Mesothelial cell of epicardium (in vitro differentiated cells): ENCODE data around the gene ECEL1. TPM values are rescaled to one million over a fixed set of nuclear protein-coding genes. Genes with fewer than 3 reads are reported as not detected.

ENCODE experiments used
- DNase-seq, 2 experiments: peaks; one replicate each; pipeline ENCODE4 v3.0.0; 2021; ENCODE audit warnings: low spot score in 2 of 2; ENCODE audit not compliant: unreplicated experiment in 2 of 2
- H3K27ac Mint-ChIP-seq: 2 replicates; pipeline ENCODE4 v1.8.0; 2021; ENCODE audit warnings: mixed read lengths
- H3K27me3 Mint-ChIP-seq: 2 replicates; pipeline ENCODE4 v1.8.0; 2021; ENCODE audit warnings: low read depth, mixed read lengths
- H3K36me3 Mint-ChIP-seq: 2 replicates; pipeline ENCODE4 v1.8.0; 2021; ENCODE audit warnings: mixed read lengths
- H3K4me1 Mint-ChIP-seq: 2 replicates; pipeline ENCODE4 v1.8.0; 2021; ENCODE audit warnings: mixed read lengths
- H3K4me3 Mint-ChIP-seq: 2 replicates; pipeline ENCODE4 v1.8.0; 2021; ENCODE audit warnings: mild to moderate bottlenecking, moderate library complexity, mixed read lengths
- H3K9me3 Mint-ChIP-seq: 2 replicates; pipeline ENCODE4 v1.8.0; 2021; ENCODE audit warnings: mixed read lengths
- CTCF ChIP-seq: fragments of 200-600 bp; sonication (generic); IDR thresholded peaks from one replicate; pipeline ENCODE4 v1.5.0; 2021; ENCODE audit warnings: antibody characterized with exemption; ENCODE audit not compliant: unreplicated experiment
- total RNA-seq: library from RNA; stranded (reverse); gene quantifications from 3 replicates; pipeline ENCODE4 v1.2.1, GENCODE V29; 2021

ECEL1 gene
- total RNA-seq, 1 donor from 2014 or later = 8.8 TPM

GRCh38 chr2:232486558-232487384, 863 bp downstream of the ECEL1 start:
- Mint-ChIP-seq H3K36me3 (no peaks in the 10 kb centered on the region), H3K27me3 (peaks cover 89% of the 10 kb centered on the region), H3K4me1 (peaks cover 4% of the 10 kb centered on the region), H3K9me3 (no peaks in the 10 kb centered on the region), H3K4me3 (peak overlapping the region; percentile 58), H3K27ac (no peak overlapping the region)
- DNase-seq = no peak
- TF ChIP-seq CTCF = no peak

DNA sequence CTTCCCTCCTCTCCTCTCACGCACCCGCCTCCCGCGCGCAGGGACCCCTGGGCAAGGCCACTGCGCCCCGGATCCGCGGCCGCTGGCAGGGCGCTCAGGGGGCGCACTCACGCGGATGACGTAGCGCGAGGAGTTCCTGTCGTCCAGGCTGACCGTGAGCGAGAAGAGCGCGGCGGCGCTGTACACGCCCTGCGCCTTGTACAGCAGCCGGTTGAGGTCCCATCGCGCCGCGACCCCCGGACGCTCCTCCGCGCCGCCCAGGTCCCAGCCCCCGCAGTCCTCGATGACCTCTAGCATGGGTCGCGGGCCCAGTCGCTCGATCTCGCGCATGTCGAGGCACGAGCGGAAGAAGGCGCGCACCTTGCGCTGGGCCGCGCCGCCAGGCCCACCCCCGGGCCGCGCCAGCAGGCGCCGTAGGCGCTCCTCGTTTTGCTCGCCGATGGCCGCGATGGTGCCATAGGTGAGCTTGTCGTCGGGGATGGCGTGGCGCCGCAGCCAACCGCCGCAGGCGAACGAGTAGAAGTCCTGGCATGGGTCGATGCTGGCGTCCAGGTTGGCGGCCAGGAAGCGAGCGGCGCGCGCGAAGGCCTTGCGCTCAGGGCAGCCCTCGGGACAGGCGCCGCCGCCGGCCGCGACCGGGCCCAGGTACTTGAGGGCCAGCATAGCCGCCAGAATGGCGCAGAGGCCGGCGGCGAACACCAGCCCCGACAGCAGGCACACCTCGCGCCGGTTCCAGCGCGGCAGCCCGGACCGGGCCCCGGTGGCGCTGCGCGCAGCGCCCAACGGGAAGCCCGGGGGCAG, 1.7 kb downstream of the ECEL1 start:
- Mint-ChIP-seq H3K4me3 (no peak overlapping the region), H3K9me3 (no peaks in the 10 kb centered on the region), H3K27ac (no peak overlapping the region), H3K4me1 (peaks cover 4% of the 10 kb centered on the region), H3K27me3 (peaks cover 88% of the 10 kb centered on the region), H3K36me3 (no peaks in the 10 kb centered on the region)
- no peak for DNase-seq
- TF ChIP-seq CTCF = no peak

GRCh38 chr2:232485348-232485756, 2.3 kb downstream of the ECEL1 start:
- no peak overlapping the region for H3K27ac Mint-ChIP-seq
- no peak for TF ChIP-seq CTCF
- peak overlapping the region; percentile 38 for H3K4me3 Mint-ChIP-seq
- H3K9me3 Mint-ChIP-seq = no peaks in the 10 kb centered on the region
- peaks cover 4% of the 10 kb centered on the region for H3K4me1 Mint-ChIP-seq
- H3K27me3 Mint-ChIP-seq = peaks cover 88% of the 10 kb centered on the region
- DNase-seq = no peak
- no peaks in the 10 kb centered on the region for H3K36me3 Mint-ChIP-seq

DNA sequence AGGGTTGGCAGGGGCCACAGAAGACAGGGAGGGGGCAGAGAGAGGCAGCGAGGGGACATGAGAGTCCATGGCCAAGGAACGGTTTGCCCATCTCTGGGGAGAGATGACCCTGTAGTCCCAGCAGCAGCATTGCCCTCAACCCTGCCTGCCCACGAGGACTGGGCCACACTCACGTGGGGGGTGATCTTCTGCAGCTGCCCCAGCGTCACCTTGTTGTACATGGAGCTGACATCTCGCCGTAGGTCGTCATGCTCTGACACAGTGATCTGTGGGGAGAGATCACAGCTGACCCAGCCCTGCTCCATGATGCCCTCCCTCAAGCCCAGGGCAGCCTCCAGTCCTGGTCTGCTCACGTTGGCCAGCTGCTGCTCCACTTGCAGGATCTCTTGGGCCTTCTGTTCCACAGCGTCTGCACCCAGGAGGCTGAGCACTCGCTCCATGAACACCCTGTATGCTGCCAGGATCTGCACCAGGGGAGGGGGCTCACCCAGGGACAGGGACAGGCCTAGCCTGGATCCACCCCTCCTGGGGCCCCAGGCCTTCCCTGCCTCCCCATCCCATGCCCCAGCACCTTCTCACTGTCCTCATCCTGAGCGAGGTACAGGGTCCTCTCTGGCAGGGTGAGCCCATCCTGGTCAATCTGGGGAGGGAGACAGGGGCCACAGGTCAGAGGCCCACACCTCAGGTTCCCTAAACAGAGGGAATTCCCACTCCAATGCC, 2.8 kb downstream of the ECEL1 start:
- no peaks in the 10 kb centered on the region for H3K36me3 Mint-ChIP-seq
- peaks cover 4% of the 10 kb centered on the region for H3K4me1 Mint-ChIP-seq
- H3K9me3 Mint-ChIP-seq = no peaks in the 10 kb centered on the region
- no peak for DNase-seq
- H3K4me3 Mint-ChIP-seq = peak overlapping the region; percentile 38
- no peak for TF ChIP-seq CTCF
- no peak overlapping the region for H3K27ac Mint-ChIP-seq
- H3K27me3 Mint-ChIP-seq = peaks cover 82% of the 10 kb centered on the region

DNA sequence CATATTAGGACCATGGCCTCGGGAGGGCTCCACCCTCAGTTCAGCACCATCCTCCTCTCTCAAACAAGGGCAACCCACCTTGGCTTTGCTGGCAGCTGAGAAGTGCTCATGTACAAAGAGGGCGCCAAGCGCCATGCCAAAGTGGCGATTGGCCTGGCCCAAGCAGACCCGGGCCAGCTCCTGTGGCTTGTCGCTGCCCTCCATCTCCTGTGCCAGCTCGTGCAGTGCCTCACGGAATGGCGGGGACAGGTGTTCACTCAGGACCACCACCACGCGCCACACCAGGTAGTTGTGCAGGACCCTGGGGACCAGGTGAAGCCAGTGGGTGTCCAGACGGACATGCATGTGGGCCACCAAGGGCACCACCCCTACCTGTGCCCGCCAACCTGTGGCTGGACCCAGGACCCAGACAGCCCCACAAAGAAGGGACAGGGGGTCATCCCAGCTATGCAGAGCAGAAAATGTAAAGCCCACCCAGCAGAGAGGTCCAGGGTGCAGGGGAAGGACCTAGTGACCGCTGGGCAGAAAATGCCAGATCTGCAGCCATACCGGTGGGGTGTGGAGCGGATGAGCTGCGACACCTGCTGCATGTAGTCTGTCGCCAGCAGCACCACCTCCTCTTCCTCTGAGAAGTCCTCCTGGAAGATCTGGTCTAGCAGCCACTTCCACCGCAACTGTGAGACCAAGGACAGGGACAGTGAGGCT, 3.6 kb downstream of the ECEL1 start:
- H3K9me3 Mint-ChIP-seq = no peaks in the 10 kb centered on the region
- no peak for TF ChIP-seq CTCF
- DNase-seq = no peak
- peaks cover 81% of the 10 kb centered on the region for H3K27me3 Mint-ChIP-seq
- H3K4me3 Mint-ChIP-seq = no peak overlapping the region
- peaks cover 4% of the 10 kb centered on the region for H3K4me1 Mint-ChIP-seq
- H3K36me3 Mint-ChIP-seq = no peaks in the 10 kb centered on the region
- no peak overlapping the region for H3K27ac Mint-ChIP-seq
